HepG2 (cell line): ENCODE results near the gene CD3G. TPM values are rescaled to one million over a fixed set of nuclear protein-coding genes. Genes with fewer than 3 reads are reported as not detected.
A peak's percentile ranks its signal among the peaks of the same experiment; 100 is the strongest.

ENCODE experiments used
- CBX1 ChIP-seq: IDR thresholded peaks from one replicate; pipeline ENCODE4 v1.6.1; 2016; ENCODE audit warnings: antibody characterized with exemption, low read depth
- HNRNPH1 ChIP-seq: fragments of 200-400 bp; formaldehyde crosslinking; optimal IDR thresholded peaks from 2 replicates; pipeline ENCODE3; 2017; ENCODE audit warnings: mild to moderate bottlenecking, low read depth, low read length
- HNRNPL ChIP-seq: fragments of 200-400 bp; formaldehyde crosslinking; IDR thresholded peaks from 2 replicates; pipeline ENCODE4 v1.6.1; 2017; ENCODE audit warnings: mild to moderate bottlenecking, low read depth, low read length
- HOXA3 ChIP-seq: sonication (generic); formaldehyde crosslinking; IDR thresholded peaks from 2 replicates; pipeline ENCODE4 v1.5.0; 2020; ENCODE audit warnings: missing genetic modification reagents
- KDM5A ChIP-seq: fragments of 200-600 bp; sonication (generic); IDR thresholded peaks from 2 replicates; pipeline ENCODE4 v1.7.0; 2018; ENCODE audit warnings: antibody characterized with exemption, mild to moderate bottlenecking, low read length, borderline replicate concordance
- MXD4 ChIP-seq: IDR thresholded peaks from 2 replicates; pipeline ENCODE4 v1.6.1; 2016; ENCODE audit warnings: mild to moderate bottlenecking, missing biosample characterization, missing genetic modification reagents
- PCBP1 ChIP-seq: fragments of 200-400 bp; formaldehyde crosslinking; IDR thresholded peaks from 2 replicates; pipeline ENCODE4 v1.6.1; 2017; ENCODE audit warnings: mild to moderate bottlenecking, low read depth, low read length, borderline replicate concordance
- PTBP1 ChIP-seq: fragments of 200-400 bp; formaldehyde crosslinking; IDR thresholded peaks from 2 replicates; pipeline ENCODE4 v1.6.1; 2018; ENCODE audit warnings: low read length, low read depth; ENCODE audit not compliant: poor library complexity, severe bottlenecking
- SALL2 ChIP-seq: sonication (generic); formaldehyde crosslinking; IDR thresholded peaks from 2 replicates; pipeline ENCODE4 v1.8.1; 2023; ENCODE audit warnings: mild to moderate bottlenecking, missing genetic modification reagents, inconsistent platforms
- SKI ChIP-seq: fragments of 450-650 bp; IDR thresholded peaks from one replicate; pipeline ENCODE4 v1.6.1; 2018; ENCODE audit warnings: mild to moderate bottlenecking; ENCODE audit not compliant: partially characterized antibody
- ZMYM3 ChIP-seq: sonication (generic); formaldehyde crosslinking; IDR thresholded peaks from 2 replicates; pipeline ENCODE4 v1.5.1; 2020; ENCODE audit warnings: mild to moderate bottlenecking, missing genetic modification reagents
- ZNF354B ChIP-seq: sonication (generic); formaldehyde crosslinking; IDR thresholded peaks from 2 replicates; pipeline ENCODE4 v1.8.0; 2022; ENCODE audit warnings: mild to moderate bottlenecking, missing genetic modification reagents
- ZNF44 ChIP-seq: sonication (generic); formaldehyde crosslinking; IDR thresholded peaks from 2 replicates; pipeline ENCODE4 v1.5.1; 2020; ENCODE audit warnings: mild to moderate bottlenecking, missing genetic modification reagents
- ZNF562 ChIP-seq: sonication (generic); formaldehyde crosslinking; IDR thresholded peaks from 2 replicates; pipeline ENCODE4 v1.8.0; 2022; ENCODE audit warnings: missing genetic modification reagents, borderline replicate concordance
- polyA plus RNA-seq, 8 experiments: library from polyadenylated mRNA; depleted of rRNA in 3 of 8; stranded (reverse) in 7 of 8; unstranded in 1 of 8; fragments of >200 nt; fragmentation: Illumina TruSeq in 4 of 8; extraction: Trizol in 4 of 8; gene quantifications; 2 replicates each; pipeline versions ENCODE4 v1.2.1 to v1.2.3, GENCODE V29; 2011 to 2016; ENCODE audit warnings: low read depth in 4 of 8, missing spikeins in 1 of 8, mixed read lengths in 1 of 8; ENCODE audit not compliant: insufficient read depth in 1 of 8
- total RNA-seq, 5 experiments: library from RNA; depleted of rRNA; stranded (reverse); fragments of >200 nt; fragmentation: Illumina TruSeq; extraction: Trizol; gene quantifications; 2 replicates each; pipeline ENCODE4 v1.2.3, GENCODE V29; 2016; ENCODE audit warnings: low read depth in 1 of 5
- TF ChIP-seq, protein P1 (sequence below): fragments of 450-650 bp; IDR thresholded peaks from 2 replicates; pipeline ENCODE4 v1.6.1; 2017
- TF ChIP-seq, protein P2 (sequence below): IDR thresholded peaks from 2 replicates; pipeline ENCODE4 v1.6.1; 2016; ENCODE audit warnings: low read depth
- TF ChIP-seq, protein P3 (sequence below): sonication (generic); formaldehyde crosslinking; IDR thresholded peaks from 2 replicates; pipeline ENCODE4 v1.8.1; 2023; ENCODE audit warnings: missing genetic modification reagents, inconsistent platforms, borderline replicate concordance
- TF ChIP-seq, protein P4 (sequence below): sonication (generic); formaldehyde crosslinking; IDR thresholded peaks from 2 replicates; pipeline ENCODE4 v1.5.1; 2020; ENCODE audit warnings: mild to moderate bottlenecking, missing genetic modification reagents, borderline replicate concordance
- TF ChIP-seq, protein P5 (sequence below): sonication (generic); formaldehyde crosslinking; IDR thresholded peaks from 2 replicates; pipeline ENCODE4 v1.5.0; 2020; ENCODE audit warnings: mild to moderate bottlenecking, low read depth, missing genetic modification reagents, borderline replicate concordance

The CD3G gene
- total and polyA plus RNA-seq, 2 of the 13 experiments (the other 11 are each of a cell fraction or from before 2014, with no cell fraction given) = not detected

DNA sequence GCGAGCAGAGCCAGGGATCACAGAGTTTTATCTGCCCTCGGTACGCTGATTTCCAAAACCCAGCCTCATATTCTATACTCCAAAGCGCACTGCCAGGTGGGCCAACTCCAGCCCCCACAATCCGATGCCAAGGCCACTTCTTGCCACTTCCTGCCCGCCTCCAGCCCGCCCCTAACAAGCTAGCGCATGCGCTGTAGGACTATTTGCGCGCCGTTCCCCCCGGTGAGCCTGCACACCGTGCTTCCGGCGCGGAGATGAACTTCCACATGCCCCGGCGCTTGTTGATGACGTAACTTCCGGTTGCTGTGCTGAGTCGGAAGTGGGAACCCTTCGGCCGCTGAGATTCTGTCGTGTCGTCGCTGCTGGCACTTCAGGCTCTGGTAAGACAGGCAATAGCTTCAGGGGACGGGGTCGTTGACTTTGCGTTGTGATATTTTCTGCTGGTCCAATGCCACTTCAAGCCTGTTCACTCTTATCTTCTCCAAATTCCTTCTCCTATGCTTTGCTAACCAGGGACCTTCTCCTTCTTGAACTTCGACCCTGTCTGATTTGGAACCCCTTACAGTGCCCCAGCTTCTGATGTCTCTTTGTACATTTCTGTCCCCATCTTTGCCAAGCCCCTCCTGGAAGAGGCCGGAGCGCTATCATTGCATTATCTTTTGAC is 15.3 kb downstream of the CD3G start, which contains the start of gene UBE4A (continued):
- TF ChIP-seq, protein P1, sequence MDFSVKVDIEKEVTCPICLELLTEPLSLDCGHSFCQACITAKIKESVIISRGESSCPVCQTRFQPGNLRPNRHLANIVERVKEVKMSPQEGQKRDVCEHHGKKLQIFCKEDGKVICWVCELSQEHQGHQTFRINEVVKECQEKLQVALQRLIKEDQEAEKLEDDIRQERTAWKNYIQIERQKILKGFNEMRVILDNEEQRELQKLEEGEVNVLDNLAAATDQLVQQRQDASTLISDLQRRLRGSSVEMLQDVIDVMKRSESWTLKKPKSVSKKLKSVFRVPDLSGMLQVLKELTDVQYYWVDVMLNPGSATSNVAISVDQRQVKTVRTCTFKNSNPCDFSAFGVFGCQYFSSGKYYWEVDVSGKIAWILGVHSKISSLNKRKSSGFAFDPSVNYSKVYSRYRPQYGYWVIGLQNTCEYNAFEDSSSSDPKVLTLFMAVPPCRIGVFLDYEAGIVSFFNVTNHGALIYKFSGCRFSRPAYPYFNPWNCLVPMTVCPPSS = no peak
- TF ChIP-seq, protein P2, sequence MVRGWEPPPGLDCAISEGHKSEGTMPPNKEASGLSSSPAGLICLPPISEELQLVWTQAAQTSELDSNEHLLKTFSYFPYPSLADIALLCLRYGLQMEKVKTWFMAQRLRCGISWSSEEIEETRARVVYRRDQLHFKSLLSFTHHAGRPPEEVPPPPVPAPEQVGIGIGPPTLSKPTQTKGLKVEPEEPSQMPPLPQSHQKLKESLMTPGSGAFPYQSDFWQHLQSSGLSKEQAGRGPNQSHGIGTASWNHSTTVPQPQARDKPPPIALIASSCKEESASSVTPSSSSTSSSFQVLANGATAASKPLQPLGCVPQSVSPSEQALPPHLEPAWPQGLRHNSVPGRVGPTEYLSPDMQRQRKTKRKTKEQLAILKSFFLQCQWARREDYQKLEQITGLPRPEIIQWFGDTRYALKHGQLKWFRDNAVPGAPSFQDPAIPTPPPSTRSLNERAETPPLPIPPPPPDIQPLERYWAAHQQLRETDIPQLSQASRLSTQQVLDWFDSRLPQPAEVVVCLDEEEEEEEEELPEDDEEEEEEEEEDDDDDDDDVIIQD (CRISPR knock-in tag) = peak; percentile 73
- TF ChIP-seq ZMYM3 (CRISPR knock-in tag) (peak; percentile 90), KDM5A (peak; percentile 98), HNRNPH1 (no peak), SALL2 (CRISPR knock-in tag) (peak; percentile 94), SKI (no peak), HNRNPL (peak; percentile 74; the same call in 1 of the 2 replicates), HOXA3 (CRISPR knock-in tag) (peak; percentile 97), MXD4 (CRISPR knock-in tag) (peak; percentile 82; the same call in 1 of the 2 replicates), ZNF44 (CRISPR knock-in tag) (peak; percentile 79; the same call in 1 of the 2 replicates), CBX1 (peak; percentile 92), ZNF562 (CRISPR knock-in tag) (no peak), PTBP1 (no peak), ZNF354B (CRISPR knock-in tag) (no peak), PCBP1 (0 out of 2 replicates have a peak, but pooled peaks have one; percentile 64)
- TF ChIP-seq, protein P3, sequence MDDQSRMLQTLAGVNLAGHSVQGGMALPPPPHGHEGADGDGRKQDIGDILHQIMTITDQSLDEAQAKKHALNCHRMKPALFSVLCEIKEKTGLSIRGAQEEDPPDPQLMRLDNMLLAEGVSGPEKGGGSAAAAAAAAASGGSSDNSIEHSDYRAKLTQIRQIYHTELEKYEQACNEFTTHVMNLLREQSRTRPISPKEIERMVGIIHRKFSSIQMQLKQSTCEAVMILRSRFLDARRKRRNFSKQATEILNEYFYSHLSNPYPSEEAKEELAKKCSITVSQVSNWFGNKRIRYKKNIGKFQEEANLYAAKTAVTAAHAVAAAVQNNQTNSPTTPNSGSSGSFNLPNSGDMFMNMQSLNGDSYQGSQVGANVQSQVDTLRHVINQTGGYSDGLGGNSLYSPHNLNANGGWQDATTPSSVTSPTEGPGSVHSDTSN (CRISPR knock-in tag) = no peak
- TF ChIP-seq, protein P4, sequence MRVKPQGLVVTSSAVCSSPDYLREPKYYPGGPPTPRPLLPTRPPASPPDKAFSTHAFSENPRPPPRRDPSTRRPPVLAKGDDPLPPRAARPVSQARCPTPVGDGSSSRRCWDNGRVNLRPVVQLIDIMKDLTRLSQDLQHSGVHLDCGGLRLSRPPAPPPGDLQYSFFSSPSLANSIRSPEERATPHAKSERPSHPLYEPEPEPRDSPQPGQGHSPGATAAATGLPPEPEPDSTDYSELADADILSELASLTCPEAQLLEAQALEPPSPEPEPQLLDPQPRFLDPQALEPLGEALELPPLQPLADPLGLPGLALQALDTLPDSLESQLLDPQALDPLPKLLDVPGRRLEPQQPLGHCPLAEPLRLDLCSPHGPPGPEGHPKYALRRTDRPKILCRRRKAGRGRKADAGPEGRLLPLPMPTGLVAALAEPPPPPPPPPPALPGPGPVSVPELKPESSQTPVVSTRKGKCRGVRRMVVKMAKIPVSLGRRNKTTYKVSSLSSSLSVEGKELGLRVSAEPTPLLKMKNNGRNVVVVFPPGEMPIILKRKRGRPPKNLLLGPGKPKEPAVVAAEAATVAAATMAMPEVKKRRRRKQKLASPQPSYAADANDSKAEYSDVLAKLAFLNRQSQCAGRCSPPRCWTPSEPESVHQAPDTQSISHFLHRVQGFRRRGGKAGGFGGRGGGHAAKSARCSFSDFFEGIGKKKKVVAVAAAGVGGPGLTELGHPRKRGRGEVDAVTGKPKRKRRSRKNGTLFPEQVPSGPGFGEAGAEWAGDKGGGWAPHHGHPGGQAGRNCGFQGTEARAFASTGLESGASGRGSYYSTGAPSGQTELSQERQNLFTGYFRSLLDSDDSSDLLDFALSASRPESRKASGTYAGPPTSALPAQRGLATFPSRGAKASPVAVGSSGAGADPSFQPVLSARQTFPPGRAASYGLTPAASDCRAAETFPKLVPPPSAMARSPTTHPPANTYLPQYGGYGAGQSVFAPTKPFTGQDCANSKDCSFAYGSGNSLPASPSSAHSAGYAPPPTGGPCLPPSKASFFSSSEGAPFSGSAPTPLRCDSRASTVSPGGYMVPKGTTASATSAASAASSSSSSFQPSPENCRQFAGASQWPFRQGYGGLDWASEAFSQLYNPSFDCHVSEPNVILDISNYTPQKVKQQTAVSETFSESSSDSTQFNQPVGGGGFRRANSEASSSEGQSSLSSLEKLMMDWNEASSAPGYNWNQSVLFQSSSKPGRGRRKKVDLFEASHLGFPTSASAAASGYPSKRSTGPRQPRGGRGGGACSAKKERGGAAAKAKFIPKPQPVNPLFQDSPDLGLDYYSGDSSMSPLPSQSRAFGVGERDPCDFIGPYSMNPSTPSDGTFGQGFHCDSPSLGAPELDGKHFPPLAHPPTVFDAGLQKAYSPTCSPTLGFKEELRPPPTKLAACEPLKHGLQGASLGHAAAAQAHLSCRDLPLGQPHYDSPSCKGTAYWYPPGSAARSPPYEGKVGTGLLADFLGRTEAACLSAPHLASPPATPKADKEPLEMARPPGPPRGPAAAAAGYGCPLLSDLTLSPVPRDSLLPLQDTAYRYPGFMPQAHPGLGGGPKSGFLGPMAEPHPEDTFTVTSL = no peak; the same call in 1 of the 2 replicates
- TF ChIP-seq, protein P5, sequence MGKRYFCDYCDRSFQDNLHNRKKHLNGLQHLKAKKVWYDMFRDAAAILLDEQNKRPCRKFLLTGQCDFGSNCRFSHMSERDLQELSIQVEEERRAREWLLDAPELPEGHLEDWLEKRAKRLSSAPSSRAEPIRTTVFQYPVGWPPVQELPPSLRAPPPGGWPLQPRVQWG (CRISPR knock-in tag) = no peak
